IMR-90 (cell line): ENCODE results near the gene GRK5. TPM values are rescaled to one million over a fixed set of nuclear protein-coding genes. Genes with fewer than 3 reads are reported as not detected.

Source experiments
- ATAC-seq: fragments of 200-7000 bp; cut with Tn5 transposase; 2 replicates; pipeline ENCODE4 v1.9.1; 2020; ENCODE audit warnings: low read depth, mild to moderate bottlenecking, moderate library complexity
- BruUV-seq: library from RNA; stranded (reverse); fragments of 400-500 nt; replicated peaks from 2 replicates; lab custom pipeline; 2021; lab: Mats Ljungman, UMichigan
- CTCF ChIA-PET: fragments of 300-600 bp; formaldehyde crosslinking; extraction: SDS; loops from one replicate; lab custom pipeline; 2021; ENCODE audit warnings: antibody characterized with exemption; lab: Yijun Ruan, JAX
- POLR2A ChIA-PET: fragments of 300-600 bp; sonication (Branson Sonifier 250); formaldehyde crosslinking; loops from one replicate; lab custom pipeline; 2022; ENCODE audit warnings: antibody characterized with exemption; ENCODE audit not compliant: unreplicated experiment; lab: Charles Lee
- DNase-seq: peaks from one replicate; pipeline ENCODE4 v3.0.0; 2013
- H2AFZ ChIP-seq: replicated peaks from 2 replicates; pipeline ENCODE3; 2013; ENCODE audit warnings: low read length, mild to moderate bottlenecking; ENCODE audit not compliant: poor library complexity
- H2AK5ac ChIP-seq: 2 replicates; pipeline ENCODE4 v1.6.1; 2013; ENCODE audit warnings: low read depth, low read length, inconsistent platforms
- H2AK9ac ChIP-seq: replicated peaks from 2 replicates; pipeline ENCODE3; 2013; ENCODE audit warnings: mild to moderate bottlenecking, low read depth, low read length, moderate library complexity; ENCODE audit not compliant: poor library complexity
- H2BK120ac ChIP-seq: 2 replicates; pipeline ENCODE4 v1.6.1; 2013; ENCODE audit warnings: low read depth, low read length, inconsistent platforms
- H2BK15ac ChIP-seq: 3 replicates; pipeline ENCODE4 v1.6.1; 2013; ENCODE audit warnings: low read depth, low read length, inconsistent platforms
- H2BK20ac ChIP-seq: 2 replicates; pipeline ENCODE4 v1.6.1; 2013; ENCODE audit warnings: low read depth, mild to moderate bottlenecking, inconsistent platforms, low read length, moderate library complexity
- H2BK5ac ChIP-seq: 2 replicates; pipeline ENCODE4 v1.6.1; 2013; ENCODE audit warnings: mild to moderate bottlenecking, low read depth, low read length, inconsistent platforms; ENCODE audit not compliant: poor library complexity, severe bottlenecking
- H3K14ac ChIP-seq: replicated peaks from 2 replicates; pipeline ENCODE4 v1.6.1; 2013; ENCODE audit warnings: low read depth, low read length, inconsistent platforms
- H3K18ac ChIP-seq: 2 replicates; pipeline ENCODE4 v1.6.1; 2013; ENCODE audit warnings: low read depth, low read length, control low read depth
- H3K23ac ChIP-seq: 2 replicates; pipeline ENCODE4 v1.6.1; 2013; ENCODE audit warnings: low read depth, low read length, inconsistent platforms
- H3K27ac ChIP-seq: 2 replicates; pipeline ENCODE4 v1.5.1; 2013; ENCODE audit warnings: mild to moderate bottlenecking, control low read depth, low read length; ENCODE audit not compliant: insufficient read depth
- H3K27me3 ChIP-seq: 2 replicates; pipeline ENCODE4 v1.6.1; 2013; ENCODE audit warnings: low read length; ENCODE audit not compliant: control insufficient read depth, insufficient read depth
- H3K36me3 ChIP-seq: 2 replicates; pipeline ENCODE4 v1.6.1; 2013; ENCODE audit warnings: low read length, mixed read lengths; ENCODE audit not compliant: control insufficient read depth, insufficient read depth
- H3K4ac ChIP-seq: 2 replicates; pipeline ENCODE4 v1.6.1; 2013; ENCODE audit warnings: low read depth, low read length, inconsistent platforms
- H3K4me1 ChIP-seq: 2 replicates; pipeline ENCODE4 v1.6.1; 2013; ENCODE audit warnings: low read length, mixed read lengths; ENCODE audit not compliant: control insufficient read depth, insufficient read depth
- H3K4me2 ChIP-seq: 2 replicates; pipeline ENCODE4 v1.6.1; 2013; ENCODE audit warnings: low read depth, mild to moderate bottlenecking, control low read depth, low read length, moderate library complexity
- H3K4me3 ChIP-seq: 2 replicates; pipeline ENCODE4 v1.5.1; 2013; ENCODE audit warnings: low read depth, mild to moderate bottlenecking, control low read depth, low read length, moderate library complexity; ENCODE audit not compliant: insufficient read depth
- H3K56ac ChIP-seq: 2 replicates; pipeline ENCODE4 v1.6.1; 2013; ENCODE audit warnings: low read length, inconsistent platforms; ENCODE audit not compliant: insufficient read depth; ENCODE audit errors: extremely low read depth
- H3K79me1 ChIP-seq, 2 experiments: 2 replicates each; pipeline ENCODE4 v1.6.1; 2013; ENCODE audit warnings: low read length in 2 of 2, inconsistent platforms in 1 of 2, low read depth in 1 of 2
- H3K9ac ChIP-seq: 2 replicates; pipeline ENCODE4 v1.6.1; 2013; ENCODE audit warnings: low read depth, low read length, control low read depth
- H3K9me1 ChIP-seq: 2 replicates; pipeline ENCODE4 v1.6.1; 2013; ENCODE audit warnings: low read length, inconsistent platforms; ENCODE audit not compliant: insufficient read depth
- H3K9me3 ChIP-seq: 2 replicates; pipeline ENCODE4 v1.6.1; 2013; ENCODE audit warnings: low read length; ENCODE audit not compliant: control insufficient read depth, insufficient read depth
- H4K20me1 ChIP-seq: 2 replicates; pipeline ENCODE4 v1.6.1; 2013; ENCODE audit warnings: low read length, inconsistent platforms; ENCODE audit not compliant: insufficient read depth
- H4K5ac ChIP-seq: 2 replicates; pipeline ENCODE4 v1.6.1; 2013; ENCODE audit warnings: mild to moderate bottlenecking, low read depth, low read length, control low read depth
- H4K8ac ChIP-seq, 2 experiments: 2 replicates each; pipeline ENCODE4 v1.6.1; 2013; ENCODE audit warnings: low read depth in 2 of 2, low read length in 2 of 2, control low read depth in 1 of 2, inconsistent platforms in 1 of 2
- H4K91ac ChIP-seq: 2 replicates; pipeline ENCODE4 v1.6.1; 2013; ENCODE audit warnings: low read depth, low read length, inconsistent platforms; ENCODE audit not compliant: insufficient read depth
- BHLHE40 ChIP-seq: fragments of 150-350 bp; IDR thresholded peaks from 2 replicates; pipeline ENCODE4 v1.6.1; 2016; ENCODE audit warnings: mild to moderate bottlenecking, low read depth, low read length
- CEBPB ChIP-seq: IDR thresholded peaks from 2 replicates; pipeline ENCODE4 v1.6.1; 2012; ENCODE audit warnings: low read depth, low read length, improper control_type of control experiment
- CHD1 ChIP-seq: IDR thresholded peaks from 2 replicates; pipeline ENCODE4 v1.6.1; 2012; ENCODE audit warnings: low read depth, low read length, improper control_type of control experiment
- ELK1 ChIP-seq: fragments of 150-350 bp; IDR thresholded peaks from 2 replicates; pipeline ENCODE4 v1.6.1; 2016; ENCODE audit warnings: low read depth, mild to moderate bottlenecking, low read length, moderate library complexity, borderline replicate concordance
- MAFK ChIP-seq: IDR thresholded peaks from 2 replicates; pipeline ENCODE4 v1.6.1; 2012; ENCODE audit warnings: low read depth, low read length, improper control_type of control experiment
- MAZ ChIP-seq: IDR thresholded peaks from 2 replicates; pipeline ENCODE4 v1.6.1; 2012; ENCODE audit warnings: low read depth, mild to moderate bottlenecking, low read length, improper control_type of control experiment, moderate library complexity, borderline replicate concordance
- MXI1 ChIP-seq: IDR thresholded peaks from 2 replicates; pipeline ENCODE4 v1.6.1; 2012; ENCODE audit warnings: low read depth, mild to moderate bottlenecking, low read length, moderate library complexity, borderline replicate concordance
- NFE2L2 ChIP-seq: fragments of 150-350 bp; IDR thresholded peaks from 2 replicates; pipeline ENCODE4 v1.6.1; 2016; ENCODE audit warnings: low read depth, mild to moderate bottlenecking, low read length
- POLR2A ChIP-seq: IDR thresholded peaks from 2 replicates; pipeline ENCODE4 v1.6.1; 2012; ENCODE audit warnings: mild to moderate bottlenecking, low read depth, low read length
- RAD21 ChIP-seq: IDR thresholded peaks from 2 replicates; pipeline ENCODE4 v1.6.1; 2012; ENCODE audit warnings: low read length, improper control_type of control experiment
- RCOR1 ChIP-seq: IDR thresholded peaks from 2 replicates; pipeline ENCODE4 v1.6.1; 2012; ENCODE audit warnings: mild to moderate bottlenecking, low read length, improper control_type of control experiment; ENCODE audit not compliant: insufficient replicate concordance
- RFX5 ChIP-seq: IDR thresholded peaks from 2 replicates; pipeline ENCODE4 v1.8.0; 2012; ENCODE audit warnings: low read depth, mild to moderate bottlenecking, low read length, moderate library complexity
- SMC3 ChIP-seq: fragments of 150-350 bp; IDR thresholded peaks from 2 replicates; pipeline ENCODE4 v1.6.1; 2016; ENCODE audit warnings: low read depth, mild to moderate bottlenecking, antibody characterized with exemption, low read length, moderate library complexity
- USF2 ChIP-seq: fragments of 150-350 bp; IDR thresholded peaks from 2 replicates; pipeline ENCODE4 v1.6.1; 2017; ENCODE audit warnings: mild to moderate bottlenecking, antibody characterized with exemption, low read length, low read depth
- WGBS, 2 experiments: methylation state at CpG; one replicate each; pipeline versions ENCODE4 v1.1.5 to v1.1.7; 2013; ENCODE audit warnings: missing lambda C conversion rate in 2 of 2; ENCODE audit not compliant: insufficient read length in 1 of 2; ENCODE audit errors: extremely low coverage in 2 of 2; 5-methylcytosine and 5-hydroxymethylcytosine counted together
- dilution Hi-C: fragments of 300-500 bp; cut with HindIII; formaldehyde crosslinking; loops from one replicate; pipeline ENCODE4 v1.14.3; 2018; ENCODE audit warnings: low sequenced_read_pairs; ENCODE audit not compliant: unreplicated experiment
- in situ Hi-C: fragments of 300-500 bp; cut with MboI; formaldehyde crosslinking; loops from 3 replicates; pipeline ENCODE4 v1.14.3; 2019; ENCODE audit warnings: low sequenced_read_pairs, inconsistent platforms, mixed read lengths
- intact Hi-C: fragments of 100-400 bp; cut with micrococcal nuclease; formaldehyde crosslinking; loops from 2 replicates; pipeline ENCODE4 v1.10.0; 2022
- polyA plus RNA-seq, 3 experiments: library from polyadenylated mRNA; depleted of rRNA; stranded (reverse); fragments of >200 nt; gene quantifications; 2 replicates each; pipeline ENCODE4 v1.2.3, GENCODE V29; 2012; ENCODE audit warnings: low replicate concordance in 1 of 3
- total RNA-seq: library from RNA; depleted of rRNA; stranded (reverse); fragments of >200 nt; gene quantifications from 2 replicates; pipeline ENCODE4 v1.2.3, GENCODE V29; 2012

GRK5 gene
- total and polyA plus RNA-seq, 2 of the 4 experiments (the other 2 are of a cell fraction), result 12.9 to 16.3 TPM

- Histone ChIP-seq H2BK5ac (peak overlapping the region; percentile 58), H3K18ac (peak overlapping the region; percentile 73), H3K36me3 (peaks cover 10% of the 10 kb centered on the region), H2BK15ac (peak overlapping the region; percentile 93), H2BK120ac (peak overlapping the region; percentile 72), H3K4ac (peak overlapping the region; percentile 93), H3K9me3 (no peaks in the 10 kb centered on the region), H4K8ac (peak overlapping the region; percentile 25 to 41; a peak in 3 of 4 replicates), H3K56ac (0 out of 2 replicates have a peak overlapping the region, but pooled peaks have one; percentile 36), H3K4me1 (peaks cover 47% of the 10 kb centered on the region), H3K23ac (peak overlapping the region; percentile 86), H4K20me1 (peaks cover 69% of the 10 kb centered on the region), H3K9me1 (peaks cover 36% of the 10 kb centered on the region), H4K5ac (peak overlapping the region; percentile 54), H2AK5ac (peak overlapping the region; percentile 97), H3K4me3 (no peak overlapping the region), H3K27ac (peak overlapping the region; percentile 87), H2AFZ (no peak overlapping the region), H4K91ac (peak overlapping the region; percentile 48), H2AK9ac (no peak overlapping the region), H3K14ac (peak overlapping the region; percentile 86), H3K4me2 (peak overlapping the region; percentile 41; the same call in 1 of the 2 replicates), H3K9ac (peak overlapping the region; percentile 26), H3K27me3 (no peaks in the 10 kb centered on the region), H3K79me1 (peaks cover 38 to 82% of the 10 kb centered on the region in 2 experiments), H2BK20ac (peak overlapping the region; percentile 60)
- WGBS, 2 experiments, result 94% methylated on average over 3 of the region's 10 CpGs; no CpG with 5 or more reads in 1 of the 2 experiments
- intact Hi-C loops, result no loop called here
- POLR2A ChIA-PET, result interaction anchor here (0.8 kb wide), 1 partner anchor 150 kb away, joined by 3 read pairs; no protein-coding TSS in a partner anchor
- in situ Hi-C loops, result no loop called here
- CTCF ChIA-PET, result interaction anchor here (0.6 to 1.0 kb wide), 3 partner anchors 43 to 193 kb away, joined by 3 read pairs; no protein-coding TSS in a partner anchor
- no peak for DNase-seq
- ATAC-seq, result no peak
- dilution Hi-C loops, result no loop called here
- BruUV-seq, result no TSS peak
- no peak for TF ChIP-seq SMC3
- TF ChIP-seq MAZ, result no peak
- TF ChIP-seq NFE2L2, result no peak
- no peak for TF ChIP-seq ELK1
- no peak for TF ChIP-seq USF2
- no peak for TF ChIP-seq RCOR1
- no peak for TF ChIP-seq POLR2A
- TF ChIP-seq RFX5, result no peak
- no peak for TF ChIP-seq CHD1
- TF ChIP-seq BHLHE40, result no peak
- TF ChIP-seq MXI1, result no peak
- no peak for TF ChIP-seq RAD21
- no peak for TF ChIP-seq MAFK
- TF ChIP-seq CEBPB, result no peak
Measured at GRCh38 chr10:119252470-119253151, 45.2 kb downstream of the GRK5 start.
